ENCODE measurements around the gene KDM5C. TPM values are rescaled to one million over a fixed set of nuclear protein-coding genes. Genes with fewer than 3 reads are reported as not detected.

Gene KDM5C
- total RNA-seq, 4 donors from 2014 or later: 99.7 to 178 (median 114) TPM

- Histone ChIP-seq H3K27me3 (no peaks in the 10 kb centered on the region), H3K9me3 (no peaks in the 10 kb centered on the region), H3K4me1 (peaks cover 23 to 29% of the 10 kb centered on the region in 2 donors), H3K27ac (no peak overlapping the region), H3K4me3 (replicated peaks in 1 of 3) (peak overlapping the region in 1 of 3 donors; percentile 79), H3K36me3 (peaks cover 13 to 21% of the 10 kb centered on the region in 2 donors)
- intact Hi-C loops (cut with DNase I): loop anchor here (10.0 kb wide), 2 partner anchors 148 to 202 kb away; partner anchors contain the start of genes RIBC1 and SMC1A
- DNase-seq: no peak
- TF ChIP-seq CTCF (IDR thresholded peaks at IDR 0.05): no peak
- no peak for TF ChIP-seq POLR2A (IDR thresholded peaks at IDR 0.05)
- 41 to 56% methylated on average over 2 of the region's 2 CpGs for WGBS, 2 donors
These were observed 1.8 kb downstream of the KDM5C start for GRCh38 chrX:53223068-53223693.

GRCh38 chrX:53211391-53211978 is 13.5 kb downstream of the KDM5C start:
- WGBS, 2 donors: 92 to 94% methylated on average over 6 of the region's 9 CpGs
- DNase-seq: no peak
- TF ChIP-seq CTCF (IDR thresholded peaks at IDR 0.05) (no peak), POLR2A (IDR thresholded peaks at IDR 0.05) (no peak)

DNA sequence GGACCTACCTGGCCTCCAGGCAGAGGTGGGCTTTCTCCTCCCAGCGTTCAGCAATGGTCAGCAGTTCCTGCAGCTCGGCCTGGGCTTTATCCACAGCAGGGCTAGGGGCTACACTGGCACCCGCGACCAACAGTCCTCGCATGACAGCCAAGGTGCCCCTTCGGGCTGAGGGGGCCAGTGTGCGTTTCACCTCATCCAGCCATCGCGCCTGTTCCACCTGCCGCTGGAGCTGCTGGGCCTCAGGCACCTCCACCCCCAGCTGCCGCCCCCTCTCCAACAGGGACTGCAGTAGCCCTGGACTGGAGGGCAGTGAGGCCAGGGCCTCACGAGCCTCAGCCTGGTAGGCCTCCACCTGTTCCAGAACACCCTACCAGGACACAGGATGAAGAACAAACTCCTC is 28.3 kb downstream of the KDM5C start:
- no peak overlapping the region for H3K27ac ChIP-seq
- no peak for DNase-seq
- no peak overlapping the region for H3K4me3 ChIP-seq (replicated peaks in 1 of 3)
- no peaks in the 10 kb centered on the region for H3K9me3 ChIP-seq
- WGBS, 2 donors: 92 to 93% methylated on average over 2 of the region's 12 CpGs
- H3K36me3 ChIP-seq: peaks cover 97 to 99% of the 10 kb centered on the region in 2 donors
- no peaks in the 10 kb centered on the region for H3K4me1 ChIP-seq
- intact Hi-C loops (cut with DNase I): no loop called here
- no peaks in the 10 kb centered on the region for H3K27me3 ChIP-seq
- TF ChIP-seq CTCF (IDR thresholded peaks at IDR 0.05) (no peak), POLR2A (IDR thresholded peaks at IDR 0.05) (no peak)

More at GRCh38 chrX:53211391-53211978, 13.5 kb downstream of the KDM5C start:
- H3K27me3 ChIP-seq: no peaks in the 10 kb centered on the region
- H3K4me3 ChIP-seq (replicated peaks in 1 of 3): no peak overlapping the region
- intact Hi-C loops (cut with DNase I): no loop called here
- no peaks in the 10 kb centered on the region for H3K9me3 ChIP-seq
- no peak overlapping the region for H3K27ac ChIP-seq
- H3K4me1 ChIP-seq: no peaks in the 10 kb centered on the region
- H3K36me3 ChIP-seq: peaks cover 76 to 85% of the 10 kb centered on the region in 2 donors

- Histone ChIP-seq H3K27me3 (no peaks in the 10 kb centered on the region), H3K4me3 (replicated peaks in 1 of 3) (no peak overlapping the region), H3K9me3 (no peaks in the 10 kb centered on the region), H3K27ac (no peak overlapping the region), H3K36me3 (peaks cover 85 to 87% of the 10 kb centered on the region in 2 donors), H3K4me1 (no peaks in the 10 kb centered on the region)
- TF ChIP-seq CTCF (IDR thresholded peaks at IDR 0.05) (no peak), POLR2A (IDR thresholded peaks at IDR 0.05) (no peak)
- intact Hi-C loops (cut with DNase I): no loop called here
- 93% methylated on average over 2 of the region's 2 CpGs; no CpG with 5 or more reads in 1 of the 2 donors for WGBS, 2 donors
- DNase-seq: no peak
These were observed 29.6 kb downstream of the KDM5C start for GRCh38 chrX:53195401-53195800.

DNA sequence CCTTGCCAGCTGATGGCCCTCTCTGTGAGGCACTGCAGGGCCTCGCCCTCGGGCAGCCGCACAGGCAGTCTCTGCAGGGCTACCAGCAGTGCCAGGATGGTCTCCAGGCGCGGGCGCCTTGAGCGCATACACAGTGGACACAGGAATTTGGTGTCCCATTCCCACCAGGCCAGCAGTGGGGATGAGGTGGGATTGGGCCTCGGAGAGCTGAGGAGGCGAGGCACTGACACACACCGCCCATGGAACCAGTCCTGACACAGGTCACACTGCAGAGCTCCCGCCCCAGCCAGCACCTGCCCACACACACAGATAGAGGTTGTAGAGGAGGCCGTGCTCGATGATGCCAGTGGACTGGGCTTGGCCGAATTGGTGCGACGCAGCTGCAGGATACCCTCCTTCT is 30.7 kb downstream of the KDM5C start:
- no peaks in the 10 kb centered on the region for H3K9me3 ChIP-seq
- intact Hi-C loops (cut with DNase I): no loop called here
- no peaks in the 10 kb centered on the region for H3K4me1 ChIP-seq
- peaks cover 74 to 76% of the 10 kb centered on the region in 2 donors for H3K36me3 ChIP-seq
- no peak overlapping the region for H3K4me3 ChIP-seq (replicated peaks in 1 of 3)
- no CpG with 5 or more reads among the region's 16 CpGs for WGBS, 2 donors
- TF ChIP-seq POLR2A (IDR thresholded peaks at IDR 0.05) (no peak), CTCF (IDR thresholded peaks at IDR 0.05) (no peak)
- H3K27ac ChIP-seq: no peak overlapping the region
- no peaks in the 10 kb centered on the region for H3K27me3 ChIP-seq
- no peak for DNase-seq

Measured in thyroid gland (tissue), 4 donors.